Cardiac fibroblast (primary cell): ENCODE measurements around the gene LAG3.
A peak's percentile ranks its signal among the peaks of the same experiment; 100 is the strongest.

Experiments used
- DNase-seq, 2 donors: peaks; one replicate each; pipeline versions ENCODE4 v3.0.0 to v3.0.0-alpha.2; 2010; ENCODE audit warnings: low read depth in 2 of 2
- H3K4me3 ChIP-seq, 2 donors: replicated peaks in 1 of 2; 1 replicate in 1 of 2; 2 replicates in 1 of 2; pipeline ENCODE4 v1.5.1; 2011; ENCODE audit warnings: low read depth in 2 of 2, low read length in 2 of 2, mild to moderate bottlenecking in 2 of 2, moderate library complexity in 1 of 2
- CTCF ChIP-seq: IDR thresholded peaks from one replicate; pipeline ENCODE4 v1.5.1; 2011; ENCODE audit warnings: low read depth, mild to moderate bottlenecking, low read length, inconsistent platforms

Gene LAG3

GRCh38 chr12:6821591-6822425 is 49.5 kb downstream of the LAG3 start, which contains the start of gene GPR162:
Gene GPR162 (plus strand): TSS chr12:6821821. CDS start chr12:6823899, 2,078 bp downstream.
- H3K4me3 ChIP-seq = peak within 1 kb of the TSS; percentile 48 to 61
- peak; percentile 35 to 72 for DNase-seq
- no peak for TF ChIP-seq CTCF

GRCh38 chr12:6822426-6823135 is 50.3 kb downstream of the LAG3 start:
- DNase-seq = no peak
- H3K4me3 ChIP-seq = peak overlapping the region; percentile 48 to 61
- TF ChIP-seq CTCF = no peak

GRCh38 chr12:6823182-6824084 is 51.1 kb downstream of the LAG3 start:
- H3K4me3 ChIP-seq = no peak overlapping the region

GRCh38 chr12:6824085-6824775 is 51.9 kb downstream of the LAG3 start:
- no peak for TF ChIP-seq CTCF
- H3K4me3 ChIP-seq = no peak overlapping the region
- DNase-seq = no peak

More at GRCh38 chr12:6823182-6824084, 51.1 kb downstream of the LAG3 start:
- no peak for TF ChIP-seq CTCF
- DNase-seq = no peak

GRCh38 chr12:6824901-6825381 is 52.6 kb downstream of the LAG3 start:
- peak; percentile 22 to 60 for DNase-seq
- peak overlapping the region in 1 of 2 donors; percentile 46 for H3K4me3 ChIP-seq
- TF ChIP-seq CTCF = no peak
